NCI-H345 treated with DMSO at 0.1 percent for 48 hours (cell line): ENCODE data around the gene TTLL5.
"Not testable (repeated sequence)": the region's sequence is repeated elsewhere in the genome, so short reads cannot be mapped to it uniquely, and the experiment has no call there.

Experiments used
- DNase-seq: peaks from one replicate; lab custom pipeline; 2025; ENCODE audit not compliant: unreplicated experiment; lab: John Stamatoyannopoulos, UW

Gene TTLL5

DNA sequence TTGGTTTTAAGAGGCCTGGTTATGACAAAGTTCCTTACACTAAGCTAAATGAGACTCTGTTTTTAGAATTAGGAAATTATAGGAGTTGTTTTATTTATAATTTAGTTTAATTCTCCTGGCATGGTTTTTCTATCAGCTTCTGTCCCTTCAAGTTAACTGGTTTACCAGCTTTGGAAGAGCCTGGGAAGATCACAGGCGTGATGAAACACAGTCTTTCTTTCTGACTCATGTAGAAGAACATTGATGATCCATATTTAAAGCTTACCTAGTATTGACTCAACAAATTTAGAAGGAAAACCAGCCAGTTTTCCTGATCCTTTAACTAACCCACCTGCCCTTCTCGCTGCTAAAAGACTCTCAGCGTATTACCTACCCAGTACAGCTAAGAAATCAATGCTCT lies 165.6 kb downstream of the TTLL5 start:
- no peak for DNase-seq

DNA sequence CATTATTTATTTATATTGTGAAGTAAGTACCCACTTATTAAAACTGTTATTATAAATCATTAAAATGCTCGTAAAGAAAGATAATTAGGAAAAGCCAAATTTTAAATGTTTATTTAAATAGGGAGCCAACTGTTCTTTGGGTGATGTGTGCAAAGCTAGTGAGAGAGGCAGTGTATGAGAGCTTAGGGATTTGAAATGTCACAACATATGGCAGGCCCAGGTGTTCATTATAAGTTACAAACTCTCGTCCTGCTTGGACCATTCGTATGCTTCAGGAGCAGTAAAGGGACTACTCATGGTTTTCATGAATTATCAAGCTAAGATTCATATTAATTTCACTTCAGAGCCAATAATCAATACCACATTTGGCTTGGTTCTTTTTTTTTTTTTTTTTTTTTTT lies 166.3 kb downstream of the TTLL5 start:
- DNase-seq: no peak

DNA sequence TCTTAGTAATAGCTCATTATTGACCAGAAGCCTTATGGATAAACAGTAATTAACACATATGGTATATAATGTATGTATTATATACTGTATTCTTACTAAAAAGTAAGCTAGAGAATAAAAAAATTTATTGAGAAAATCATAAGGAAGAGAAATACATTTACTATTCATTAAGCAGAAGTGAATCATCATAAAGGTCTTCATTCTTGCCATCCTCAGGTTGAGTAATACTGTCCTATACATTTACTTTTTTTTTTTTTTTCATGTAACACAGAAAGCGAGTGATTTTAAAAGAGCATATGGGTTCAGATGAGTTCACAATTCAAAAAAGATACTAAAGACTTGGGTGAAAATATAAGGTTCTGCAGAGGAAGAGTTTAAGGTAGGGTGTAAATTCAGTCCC lies 168.3 kb downstream of the TTLL5 start:
- DNase-seq: no peak

DNA sequence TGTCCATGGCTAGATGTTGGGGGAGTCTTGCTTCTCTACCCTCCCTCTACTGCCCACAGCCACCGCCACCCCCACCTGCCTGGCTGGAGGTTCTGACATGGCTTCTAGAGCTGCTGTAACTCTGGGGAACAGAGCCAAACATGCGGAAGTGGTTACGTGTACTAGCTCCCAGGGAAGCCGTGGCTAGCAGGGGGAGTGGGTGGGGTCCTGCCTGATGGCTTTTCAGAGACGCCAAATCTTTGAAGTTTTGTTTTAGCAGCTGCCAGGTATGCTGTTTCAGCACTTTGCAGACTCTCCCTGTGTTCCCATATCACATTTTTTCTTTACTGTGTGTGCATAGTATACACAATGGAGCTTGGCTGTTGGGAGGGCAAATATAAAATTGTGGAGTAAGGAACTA lies 170.4 kb downstream of the TTLL5 start:
- no peak for DNase-seq

DNA sequence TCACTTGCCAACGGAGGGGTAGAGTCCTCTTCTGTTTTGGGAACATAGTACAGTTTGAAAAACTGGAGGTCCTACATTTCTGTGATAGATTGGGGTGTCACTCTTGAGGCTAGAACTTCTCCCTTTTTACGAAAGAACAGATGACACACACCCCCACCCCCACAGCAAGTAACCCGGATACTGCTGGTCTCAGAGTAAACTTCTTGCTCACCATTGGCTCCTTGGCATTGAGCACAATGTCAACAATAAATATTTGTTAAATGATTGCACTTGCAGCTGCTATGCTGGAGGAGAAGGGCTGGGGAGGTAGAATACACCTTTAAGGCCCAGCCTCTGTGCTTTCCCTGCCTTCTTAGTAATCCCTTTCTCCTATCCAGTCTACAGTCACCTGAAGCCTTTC lies 170.9 kb downstream of the TTLL5 start:
- no peak for DNase-seq

DNA sequence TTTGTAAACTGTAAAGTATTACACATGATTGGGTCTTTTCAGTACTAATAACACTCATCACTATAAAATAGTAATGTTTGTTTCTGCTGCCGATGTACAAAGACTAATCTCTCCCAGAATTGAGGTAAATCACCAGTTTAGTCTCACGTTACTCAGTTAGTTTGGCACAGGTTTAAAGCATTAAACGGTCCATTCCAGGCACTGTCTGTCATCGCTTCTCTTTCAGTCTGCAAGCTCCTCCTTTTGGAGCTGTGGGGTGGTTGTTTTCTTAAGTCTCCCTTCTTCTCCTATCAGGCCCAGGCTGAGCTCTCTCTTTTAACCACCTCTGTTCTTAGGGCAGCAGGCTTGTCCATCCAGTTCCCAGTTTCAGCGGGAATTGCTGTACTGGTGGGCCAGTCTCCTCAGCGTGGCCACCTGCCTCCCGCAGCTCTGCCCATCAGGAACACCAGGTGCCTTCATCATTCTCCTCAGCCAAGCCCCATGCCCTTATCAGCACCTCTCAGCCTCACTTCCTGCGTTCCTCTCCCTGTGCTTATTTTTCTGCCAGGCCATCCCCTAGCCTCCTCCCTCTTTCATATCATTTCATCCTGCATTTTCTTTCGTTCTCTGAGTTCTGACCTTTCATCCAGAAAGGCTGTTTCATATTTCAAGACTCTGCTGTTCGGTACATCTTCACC lies 171.7 kb downstream of the TTLL5 start:
- no peak for DNase-seq

DNA sequence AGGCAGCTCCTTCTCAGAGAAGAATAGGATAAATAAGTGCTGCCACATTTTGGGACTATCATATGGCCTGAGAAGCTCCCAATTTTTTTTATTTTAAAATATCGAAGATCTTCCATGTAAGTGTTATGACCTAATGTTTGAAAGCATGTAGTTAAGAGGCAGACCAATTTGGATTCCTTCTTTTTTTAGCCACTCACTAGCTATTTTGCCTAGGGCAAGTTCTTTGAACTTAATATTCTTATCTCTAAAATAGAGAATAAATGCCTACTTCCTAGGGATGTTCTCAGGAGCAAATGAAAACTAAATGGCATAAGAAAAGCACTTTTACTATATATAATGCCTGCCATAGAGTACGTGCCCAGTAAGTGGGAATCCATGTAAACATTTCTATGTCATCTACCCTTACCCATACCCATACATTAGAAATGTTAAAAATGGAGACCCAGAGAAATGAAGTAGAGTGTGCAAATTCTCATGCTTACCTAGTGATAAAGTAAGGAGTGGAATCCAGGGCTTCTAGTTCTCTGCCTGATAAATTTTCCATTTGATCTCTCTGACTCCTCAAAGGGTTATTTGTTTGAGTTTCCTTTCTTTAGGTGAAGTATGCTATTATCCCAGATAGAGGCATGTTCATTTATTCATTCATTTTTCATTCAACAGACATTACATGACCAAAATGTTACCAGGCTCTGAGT lies 172.4 kb downstream of the TTLL5 start:
- no peak for DNase-seq

DNA sequence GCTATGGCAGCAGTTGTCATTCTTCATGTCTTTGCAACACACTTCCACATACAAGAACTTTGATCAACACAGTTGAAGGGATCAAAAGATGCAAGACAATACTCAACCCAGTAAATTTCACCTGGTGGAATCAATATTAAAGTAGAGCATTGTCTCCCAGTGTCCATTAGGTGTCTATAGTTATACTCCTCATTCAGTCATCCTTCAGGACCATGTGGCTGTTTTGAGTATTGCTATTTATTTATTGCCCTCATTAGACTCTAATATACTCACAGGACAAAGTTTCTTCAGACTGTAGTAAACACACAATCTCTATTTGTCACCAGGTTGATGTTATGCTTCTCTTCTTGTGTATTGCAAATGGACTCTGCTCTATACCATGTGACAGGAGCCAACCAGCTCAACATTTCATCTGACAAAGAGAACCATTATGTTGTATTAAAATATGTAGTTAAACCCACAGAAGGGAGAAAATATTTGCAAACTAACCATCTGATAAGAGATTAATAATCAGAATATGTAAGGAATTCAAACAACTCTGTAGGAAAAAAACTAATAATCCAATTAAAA lies 174.2 kb downstream of the TTLL5 start:
- DNase-seq: no peak

DNA sequence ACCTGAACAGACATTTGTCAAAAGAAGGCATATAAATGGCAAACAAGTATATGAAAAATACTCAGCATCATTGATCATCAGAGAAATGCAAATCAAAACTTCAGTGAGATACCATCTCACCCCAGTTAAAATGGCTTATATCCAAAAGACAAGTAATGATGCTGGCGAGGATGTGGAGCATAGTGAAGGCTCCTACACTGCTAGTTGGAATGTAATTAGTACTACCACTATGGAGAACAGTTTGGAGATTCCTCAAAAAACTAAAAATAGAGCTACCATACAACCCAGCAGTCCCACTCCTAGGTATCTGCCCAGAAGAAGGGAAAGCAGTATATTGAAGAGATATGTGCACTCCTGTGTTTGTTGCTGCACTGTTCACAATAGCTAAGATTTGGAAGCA lies 174.7 kb downstream of the TTLL5 start:
- DNase-seq: no peak

DNA sequence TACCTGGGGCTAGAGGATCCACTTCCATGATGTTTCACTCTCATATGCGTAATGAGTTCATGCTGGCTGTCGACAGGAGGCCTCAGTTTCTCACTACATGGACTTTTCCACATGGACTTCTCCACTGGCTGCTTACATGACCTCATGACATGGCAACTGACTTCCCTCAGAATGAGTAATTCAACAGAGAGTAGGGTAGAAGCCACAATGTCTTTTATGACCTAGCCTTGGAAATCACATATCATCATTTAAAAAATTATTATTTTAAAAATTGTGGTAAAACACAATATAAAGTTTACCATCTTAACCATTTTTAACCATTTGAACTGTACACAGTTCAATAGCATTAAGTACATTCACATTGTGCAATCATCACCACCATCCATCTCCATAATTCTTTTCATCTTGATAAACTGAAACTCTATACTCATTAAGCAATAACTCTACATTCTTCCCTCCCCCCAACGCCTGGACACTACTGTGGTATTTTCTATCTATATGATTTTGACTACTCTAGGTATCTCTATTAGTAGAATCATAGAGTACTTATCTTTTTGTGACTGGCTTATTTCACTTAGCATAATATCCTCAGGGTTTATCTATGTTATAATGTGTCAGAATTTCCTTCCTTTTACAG lies 176.2 kb downstream of the TTLL5 start:
- no peak for DNase-seq

DNA sequence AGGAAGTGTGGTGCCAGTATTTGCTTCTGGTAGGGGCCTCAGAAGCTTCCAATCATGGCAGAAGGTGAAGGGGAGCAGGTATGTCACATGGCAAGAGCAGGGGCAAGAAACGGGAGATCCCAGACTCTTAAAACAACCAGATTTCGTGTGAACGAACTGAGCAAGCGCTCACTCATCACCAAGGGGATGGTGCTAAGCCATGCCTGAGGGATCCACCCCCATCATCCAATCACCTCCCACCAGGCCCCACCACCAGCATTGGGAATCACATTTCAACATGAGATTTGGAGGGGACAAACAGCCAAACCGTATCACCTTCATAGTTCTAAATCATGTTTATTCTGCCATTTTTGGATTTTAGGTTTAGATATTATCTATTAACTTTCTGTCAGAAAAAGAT lies 179.9 kb downstream of the TTLL5 start:
- no peak for DNase-seq

DNA sequence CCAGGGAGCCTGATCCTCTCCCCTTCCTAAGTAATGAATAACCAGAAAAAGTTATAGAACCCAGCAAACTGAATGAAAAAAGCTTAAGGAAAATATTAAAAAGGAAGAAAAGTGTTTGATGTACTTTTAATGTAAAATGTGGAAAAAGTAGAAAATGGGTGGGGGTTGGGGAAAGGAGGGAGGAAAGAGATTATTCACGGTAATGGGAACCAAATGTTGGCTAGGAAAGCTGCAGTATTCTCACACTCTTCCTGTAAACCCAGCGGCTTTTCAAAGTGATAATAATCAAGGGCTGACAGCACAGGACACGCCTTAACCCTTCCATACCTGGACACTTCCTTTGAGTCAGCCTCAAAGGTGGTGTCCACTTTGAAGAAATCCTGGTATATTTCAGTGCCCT lies 181.5 kb downstream of the TTLL5 start:
- DNase-seq: no peak

DNA sequence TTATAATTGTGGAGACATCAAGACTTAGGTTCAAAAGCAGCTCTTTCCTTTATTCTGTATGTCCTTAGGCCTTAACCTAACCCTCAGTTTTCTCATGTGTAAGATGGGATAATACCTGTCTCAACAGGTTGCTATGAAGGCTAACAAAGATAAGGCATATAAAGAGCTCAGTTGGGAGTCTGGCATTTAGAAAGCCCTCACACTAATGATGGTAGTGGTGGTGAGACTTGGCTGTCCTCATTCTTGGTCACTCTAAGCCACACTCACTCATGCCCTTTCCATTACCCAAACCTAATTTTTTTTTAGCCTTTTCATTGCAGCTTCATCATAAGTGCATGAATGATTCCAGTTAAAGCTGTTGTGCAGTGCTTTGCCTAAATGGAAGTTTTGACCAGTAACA lies 183.4 kb downstream of the TTLL5 start:
- DNase-seq: no peak

DNA sequence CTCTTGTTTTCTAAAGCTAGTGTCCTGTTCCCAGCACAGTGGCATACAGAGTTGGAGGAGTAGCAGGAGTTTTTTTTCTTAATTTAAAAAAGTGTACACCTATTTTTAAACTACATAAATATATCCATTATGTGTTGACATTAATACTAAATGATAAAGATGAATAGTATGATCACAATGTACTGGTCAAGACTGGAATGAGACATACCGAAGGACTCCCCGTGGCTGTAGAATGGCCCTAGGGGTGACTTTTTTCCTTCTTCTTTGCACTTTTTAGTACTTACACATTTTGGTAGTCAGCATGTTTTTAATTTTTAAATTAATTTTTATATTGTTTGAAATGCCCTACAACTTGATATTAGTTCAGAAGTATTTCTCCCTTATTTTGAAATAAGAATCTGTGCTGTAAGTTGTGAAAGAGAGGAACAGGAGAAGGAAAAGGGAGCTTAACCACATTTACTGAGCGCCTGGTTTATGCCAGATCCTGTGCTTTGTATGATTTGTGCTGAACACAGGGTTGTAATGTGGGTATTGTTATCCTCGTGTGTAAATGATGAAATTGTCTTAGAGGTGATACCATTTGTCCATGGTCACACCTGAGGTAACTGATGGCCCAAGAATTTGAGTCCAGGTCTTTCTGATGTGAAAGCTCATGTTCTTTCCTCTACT lies 184.2 kb downstream of the TTLL5 start:
- DNase-seq: no peak

DNA sequence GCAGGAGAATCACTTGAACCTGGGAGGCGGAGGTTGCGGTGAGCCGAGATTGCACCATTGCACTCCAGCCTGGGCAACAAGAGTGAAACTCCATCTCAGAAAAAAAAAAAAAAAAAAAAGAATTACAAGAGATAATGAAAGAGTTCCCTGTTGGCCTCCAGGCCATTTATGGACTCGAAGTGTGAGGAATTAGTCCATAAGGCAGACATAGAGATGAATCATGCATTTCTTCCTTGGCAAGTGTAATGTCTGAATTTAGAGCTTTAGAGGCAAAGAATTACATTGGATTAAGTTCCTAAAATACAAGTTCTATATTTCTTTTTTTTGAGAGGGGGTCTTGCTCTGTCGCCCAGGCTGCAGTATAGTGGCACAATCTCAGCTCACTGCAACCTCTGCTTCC lies 185.6 kb downstream of the TTLL5 start:
- not testable (repeated sequence) for DNase-seq

DNA sequence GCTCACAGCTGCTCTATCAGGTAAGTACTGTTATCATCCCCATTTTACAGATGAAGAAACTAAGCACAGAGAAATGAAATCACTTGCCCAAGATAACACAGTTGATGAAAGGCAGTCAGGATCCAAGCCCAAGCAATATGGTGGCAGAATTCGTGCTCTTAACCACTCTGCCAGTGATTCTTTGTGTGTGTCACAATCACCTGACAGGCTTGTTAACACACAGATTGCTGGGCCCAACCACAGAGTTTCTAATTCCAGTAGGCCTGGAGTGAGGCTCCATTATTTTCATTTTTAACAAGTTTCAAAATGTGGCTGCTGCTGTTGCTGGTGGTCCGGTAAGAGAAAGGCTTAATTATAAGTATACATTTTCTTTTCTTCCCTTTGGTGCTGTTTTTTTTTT lies 186.5 kb downstream of the TTLL5 start:
- DNase-seq: no peak

DNA sequence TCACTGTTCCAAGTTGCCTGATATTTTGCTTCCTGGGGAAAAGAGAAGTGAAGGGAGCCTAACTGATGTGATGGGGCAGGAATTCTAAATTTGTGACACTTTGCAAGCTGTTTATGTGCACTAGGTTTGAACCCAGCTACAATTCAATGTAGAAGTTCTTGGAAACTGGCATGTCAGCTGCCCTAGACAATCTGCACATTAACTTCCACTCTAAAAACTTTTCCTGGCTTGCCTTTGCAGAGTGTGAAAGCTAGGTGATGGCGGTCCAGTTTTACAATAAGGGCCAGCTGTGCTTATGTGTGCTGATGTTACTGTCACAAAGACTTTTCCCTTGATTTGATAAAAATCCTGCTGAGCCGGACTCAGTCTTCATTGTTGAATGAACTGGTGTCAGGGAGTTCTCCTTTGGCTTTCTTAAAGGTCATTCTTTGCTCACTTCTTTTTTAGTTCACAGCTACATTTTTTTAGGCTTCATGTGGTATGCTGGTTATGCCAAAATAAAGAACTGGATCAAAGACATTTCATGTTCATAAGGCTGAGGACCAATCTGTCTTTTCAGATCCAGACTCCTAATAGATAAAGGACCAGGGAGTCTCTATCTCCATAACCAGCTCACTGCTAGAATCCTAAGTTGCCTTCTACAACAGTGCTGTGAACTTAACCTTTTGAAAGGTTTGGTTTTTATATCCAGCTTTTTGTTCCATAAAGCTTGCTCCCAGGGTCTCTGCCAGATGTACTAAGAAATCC lies 187.3 kb downstream of the TTLL5 start:
- no peak for DNase-seq

DNA sequence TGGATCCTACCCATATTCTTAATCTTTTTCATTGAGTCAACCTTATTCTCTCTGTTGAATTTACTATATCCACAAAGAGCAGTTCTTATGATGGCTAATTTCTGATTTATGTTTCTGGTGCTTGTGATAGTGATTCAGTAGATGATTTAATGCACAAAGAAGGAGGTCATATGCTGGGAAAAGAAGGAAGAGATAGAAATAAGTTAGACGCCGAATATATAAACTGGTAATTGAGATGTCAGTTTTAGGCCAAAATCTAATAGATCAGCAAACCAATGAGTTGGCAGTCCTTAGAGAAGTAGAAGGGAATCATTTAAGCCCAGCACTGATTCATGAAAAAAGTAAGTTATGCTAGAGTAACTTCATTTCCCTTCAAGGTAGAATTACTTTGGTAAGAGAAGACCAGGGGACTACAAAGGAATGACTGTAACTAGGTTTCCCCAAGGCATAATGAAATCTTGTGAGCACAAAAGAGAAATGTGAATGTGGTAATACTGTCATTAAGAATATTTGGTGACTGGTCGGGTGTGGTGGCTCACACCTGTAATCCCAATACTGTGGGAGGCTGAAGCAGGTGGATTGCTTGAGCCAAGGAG lies 188.4 kb downstream of the TTLL5 start:
- no peak for DNase-seq

DNA sequence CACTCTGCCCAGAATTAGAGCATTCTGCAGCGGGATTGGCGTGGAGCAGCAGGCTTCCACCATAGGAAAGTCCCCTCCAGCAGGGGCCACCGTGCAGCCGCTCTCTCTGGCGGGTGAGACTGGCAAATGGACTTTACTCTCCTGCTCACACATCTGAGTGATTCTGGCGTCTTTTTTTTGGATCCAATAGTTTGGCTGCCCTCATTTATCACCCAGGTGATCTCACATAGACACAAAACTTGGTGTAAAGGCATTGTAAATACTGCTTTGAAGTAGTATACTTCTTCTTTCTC lies 190.5 kb downstream of the TTLL5 start:
- no peak for DNase-seq

DNA sequence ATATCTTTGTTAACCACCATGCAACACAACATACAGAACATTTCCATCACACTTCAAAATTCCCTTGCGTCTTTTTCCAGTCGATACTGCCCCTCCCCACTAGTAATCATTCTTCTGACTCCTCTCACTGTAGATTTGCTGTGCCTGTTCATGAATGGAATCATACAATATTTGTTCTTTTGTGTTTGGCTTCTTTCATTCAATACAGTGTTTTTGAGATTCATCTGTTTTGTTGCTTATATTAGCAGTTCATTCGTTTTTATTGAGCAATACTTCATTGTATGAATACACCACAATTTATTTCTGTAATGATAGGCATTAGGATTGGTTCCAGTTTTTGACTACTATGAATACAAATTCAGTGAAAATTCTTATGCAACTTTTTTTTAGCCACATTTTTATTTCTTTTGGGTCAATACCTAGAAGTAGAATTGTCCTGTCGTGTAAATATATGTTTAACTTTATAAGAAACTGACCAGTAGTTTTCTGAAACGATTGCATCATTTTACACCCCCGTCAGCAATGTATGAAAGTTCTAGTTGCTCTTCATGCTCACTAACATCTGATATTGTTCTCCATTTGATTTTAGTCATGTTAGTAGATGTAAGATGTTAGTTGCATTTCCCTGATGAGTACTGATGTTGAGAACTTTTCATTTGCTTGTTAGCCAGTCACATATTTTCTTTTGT lies 193.2 kb downstream of the TTLL5 start:
- no peak for DNase-seq
